HG02970 (cell line): Measurements from ENCODE around the gene ISYNA1.
A peak's percentile ranks its signal among the peaks of the same experiment; 100 is the strongest.
"Not testable (repeated sequence)": the region's sequence is repeated elsewhere in the genome, so short reads cannot be mapped to it uniquely, and the experiment has no call there.

Source experiments
- ATAC-seq: cut with Tn5 transposase; IDR thresholded peaks from one replicate; pipeline ENCODE4 v1.9.1; 2021; ENCODE audit warnings: mild to moderate bottlenecking, moderate library complexity, moderate number of reproducible peaks; ENCODE audit not compliant: unreplicated experiment, low FRiP score

The ISYNA1 gene

GRCh38 chr19:18421371-18421959, 16.5 kb downstream of the ISYNA1 start:
- ATAC-seq = no peak

DNA sequence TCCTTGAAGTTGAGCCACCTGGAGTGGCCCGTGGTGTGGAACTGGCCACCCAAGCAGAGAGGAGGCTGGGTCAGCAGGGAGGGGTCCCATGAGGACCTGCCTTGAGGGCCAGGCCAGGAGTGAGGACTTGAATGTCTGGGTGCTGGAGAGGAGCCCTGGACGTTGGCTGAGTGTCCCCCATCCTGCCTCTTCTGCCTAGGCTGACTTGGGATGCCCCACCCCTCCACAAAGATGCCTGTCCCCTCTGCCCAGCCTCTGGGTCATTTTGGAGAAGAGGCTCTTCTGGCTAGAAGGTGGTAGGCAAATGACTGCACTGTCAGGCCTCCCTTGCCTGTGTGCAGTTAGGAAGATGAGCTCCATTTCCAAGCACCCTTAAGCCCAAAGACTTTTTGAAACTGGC, 17.0 kb downstream of the ISYNA1 start:
- ATAC-seq = no peak

GRCh38 chr19:18419699-18420460, 18.1 kb downstream of the ISYNA1 start:
- no peak for ATAC-seq

DNA sequence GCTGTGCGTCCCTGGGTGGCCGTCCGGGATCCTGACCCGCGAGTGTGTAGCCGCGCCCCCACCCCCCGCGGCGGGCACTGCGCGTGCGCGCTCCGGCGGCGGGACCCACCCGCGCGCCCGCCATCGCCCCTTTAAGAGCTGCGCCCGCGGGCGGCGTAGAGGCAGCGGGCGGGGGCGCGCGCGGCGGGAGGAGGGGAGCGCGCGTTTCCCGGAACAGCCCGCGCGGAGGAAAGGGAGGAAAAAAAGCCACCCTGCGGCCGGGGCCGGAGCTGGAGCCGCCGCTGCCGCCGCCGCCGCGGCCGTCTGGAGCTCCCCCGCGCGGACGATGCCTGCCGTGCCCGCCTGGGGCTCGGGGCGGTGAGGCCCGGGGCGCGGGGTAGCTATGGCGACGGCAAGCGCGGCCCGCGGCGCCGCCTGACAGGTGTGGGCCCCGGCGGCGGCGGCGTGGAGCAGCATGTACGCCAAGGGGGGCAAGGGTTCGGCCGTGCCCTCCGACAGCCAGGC, 18.7 kb downstream of the ISYNA1 start, which contains the start of gene SSBP4:
Gene SSBP4 (plus strand): TSS at position 204 of the 504 bp plus-strand sequence. CDS start 251 bp downstream, at position 455.
- ATAC-seq = no peak

DNA sequence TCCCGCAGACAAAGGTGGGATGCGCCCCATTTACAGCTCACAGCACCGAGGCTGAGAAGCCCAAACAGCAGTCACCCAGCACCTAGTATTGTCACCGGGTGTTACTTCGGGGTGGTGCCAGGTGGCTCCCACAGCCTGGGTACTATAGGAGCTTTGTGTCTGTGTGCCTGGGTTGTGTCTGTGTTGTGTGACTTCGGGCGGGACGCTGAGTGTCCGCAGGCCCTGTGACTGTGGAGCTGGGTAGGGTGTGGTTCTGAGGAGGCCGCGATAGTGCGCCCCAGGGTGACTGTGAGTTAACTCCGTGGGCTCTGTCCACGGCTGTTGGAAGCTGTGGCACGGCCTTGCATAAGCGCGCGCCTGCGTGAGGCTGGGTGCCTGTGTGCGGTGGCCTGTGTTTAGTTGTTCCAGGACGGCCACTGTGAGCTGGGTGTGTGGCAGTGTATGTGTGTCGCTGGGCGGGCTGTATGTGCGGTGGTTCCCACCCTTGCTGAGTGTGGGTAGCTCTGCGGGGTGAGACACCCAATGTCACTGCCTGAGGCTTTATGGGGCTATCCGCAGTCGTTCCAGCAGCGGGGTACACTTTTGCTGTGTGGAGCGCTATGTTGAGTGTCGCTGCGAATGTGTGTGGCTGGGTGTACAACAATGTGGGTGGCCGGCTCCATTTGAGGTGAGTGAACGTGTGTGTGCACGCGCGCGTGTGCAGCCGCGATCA, 19.3 kb downstream of the ISYNA1 start:
- ATAC-seq = no peak

- ATAC-seq = no peak
Measured at GRCh38 chr19:18418029-18418482, 19.9 kb downstream of the ISYNA1 start.

DNA sequence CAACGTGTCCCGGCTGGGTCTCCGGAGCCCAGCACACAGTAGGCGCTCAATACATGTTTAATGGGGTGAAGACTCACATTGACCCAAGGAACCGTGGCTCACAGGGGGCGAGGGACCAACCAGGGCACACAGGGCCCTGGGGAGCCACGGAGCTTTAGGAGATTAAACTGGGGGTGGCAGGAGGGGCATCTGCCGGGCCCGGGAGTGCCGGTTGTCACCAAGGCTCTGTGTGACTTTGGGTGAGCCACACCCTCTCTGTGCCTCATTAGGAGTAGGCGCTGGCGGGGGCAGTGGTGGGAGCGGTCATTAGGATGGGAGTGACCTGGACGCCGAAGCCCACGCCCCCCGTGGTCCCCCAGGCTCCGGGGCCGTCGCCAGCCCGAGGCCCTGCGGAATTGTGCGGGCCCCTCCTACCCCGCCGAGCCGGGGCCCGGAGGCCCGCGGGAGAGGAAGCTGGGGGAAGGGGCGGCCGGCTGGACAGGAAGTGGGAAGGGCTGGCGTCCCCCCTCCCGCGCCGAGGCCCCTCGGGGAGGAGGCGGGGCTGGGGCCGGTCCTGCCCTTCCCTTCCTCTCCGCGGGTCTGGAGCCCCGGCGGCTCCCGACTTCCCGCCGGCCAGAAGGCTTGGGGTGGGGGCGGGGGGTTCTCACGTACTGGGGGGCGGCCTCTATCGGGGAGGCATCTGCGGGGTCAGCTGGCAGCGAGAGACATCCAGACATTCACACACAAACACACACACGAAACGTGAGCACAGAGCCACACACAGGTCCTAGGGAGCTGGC, 20.5 kb downstream of the ISYNA1 start:
- no peak for ATAC-seq

GRCh38 chr19:18416778-18417249, 21.1 kb downstream of the ISYNA1 start:
- no peak for ATAC-seq

- no peak for ATAC-seq
Measured at GRCh38 chr19:18415178-18415867, 22.6 kb downstream of the ISYNA1 start.

DNA sequence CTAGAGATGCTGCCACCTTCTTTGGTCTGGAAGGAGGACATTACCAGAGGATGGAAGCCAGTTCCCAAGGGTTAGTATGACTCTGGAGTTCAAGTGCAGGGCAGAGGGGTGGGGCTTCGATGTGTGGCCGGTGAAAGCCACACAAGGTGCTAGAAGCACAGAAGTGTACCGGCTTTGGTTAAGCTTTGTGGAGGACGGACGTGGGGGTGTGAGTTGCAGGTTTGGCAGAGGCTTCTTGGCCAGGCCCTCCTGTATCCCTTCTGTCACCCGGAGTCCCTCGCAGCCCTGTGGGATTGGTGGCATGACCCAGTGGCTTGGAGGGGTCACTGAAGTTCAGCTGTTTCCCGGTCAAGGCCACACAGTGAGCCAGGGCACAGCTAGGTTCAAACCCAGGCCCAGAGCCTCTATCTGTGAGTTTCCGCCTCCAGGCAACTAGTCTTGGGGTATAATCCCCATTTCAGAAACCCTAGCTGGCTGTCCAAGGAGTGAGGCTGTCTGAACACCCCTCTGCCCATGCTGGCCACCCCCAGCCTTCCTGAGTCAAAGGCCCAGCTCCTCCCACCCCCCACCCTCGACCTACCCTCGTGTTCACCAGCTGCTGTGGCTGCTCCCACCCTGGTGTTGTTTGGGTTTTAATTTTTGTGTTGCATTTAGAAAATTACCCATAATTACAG, 23.3 kb downstream of the ISYNA1 start:
- no peak for ATAC-seq

DNA sequence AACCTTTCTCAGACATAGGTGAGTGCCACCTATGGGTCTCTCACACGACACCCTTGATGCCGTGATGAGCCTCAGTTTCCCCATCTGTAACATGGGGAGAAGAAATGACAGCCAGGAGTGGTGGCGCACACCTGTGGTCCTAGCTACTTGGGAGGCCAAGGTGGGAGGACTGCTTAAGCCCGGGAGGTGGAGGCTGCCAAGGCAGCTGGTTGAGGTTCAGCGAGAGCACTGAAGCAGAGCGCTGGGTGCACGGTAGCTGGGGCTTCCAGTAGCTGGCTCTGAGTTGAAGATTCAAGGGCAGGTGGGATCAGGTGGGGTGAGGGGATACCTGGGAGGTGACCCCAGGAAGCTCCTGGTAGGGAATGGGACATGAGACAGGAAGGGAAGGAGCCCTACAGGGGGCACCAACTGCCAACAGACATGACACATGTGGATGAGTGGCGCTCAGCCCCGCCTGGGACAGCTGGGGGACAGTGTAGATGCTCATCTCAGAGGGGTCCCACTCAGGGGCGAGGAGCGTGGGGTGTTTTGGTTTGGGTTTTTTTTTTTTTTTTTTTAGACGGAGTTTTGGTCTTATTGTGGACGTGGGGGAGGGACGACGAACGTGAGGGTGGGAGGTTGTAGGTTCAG, 25.2 kb downstream of the ISYNA1 start:
- ATAC-seq = no peak

GRCh38 chr19:18408053-18408476, 29.9 kb downstream of the ISYNA1 start:
- ATAC-seq = peak; percentile 64

DNA sequence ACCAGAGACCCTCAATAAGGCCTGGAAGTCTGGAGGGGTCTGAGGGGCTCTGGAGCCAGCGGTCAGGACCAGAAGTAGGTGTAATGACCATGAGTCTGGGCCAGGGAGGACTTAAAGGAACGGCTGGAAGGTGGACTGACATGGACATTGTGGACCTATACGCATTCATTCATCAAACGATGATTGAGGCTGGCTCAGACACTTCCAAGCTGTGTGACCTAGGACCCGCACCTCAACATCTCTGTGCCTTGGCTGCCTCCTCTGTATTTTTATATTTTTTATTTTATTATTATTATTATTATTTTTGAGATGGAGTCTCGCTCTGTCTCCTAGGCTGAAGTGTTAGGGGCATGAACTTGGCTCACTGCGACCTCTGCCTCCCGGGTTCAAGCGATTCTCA, 31.2 kb downstream of the ISYNA1 start:
- ATAC-seq = no peak

DNA sequence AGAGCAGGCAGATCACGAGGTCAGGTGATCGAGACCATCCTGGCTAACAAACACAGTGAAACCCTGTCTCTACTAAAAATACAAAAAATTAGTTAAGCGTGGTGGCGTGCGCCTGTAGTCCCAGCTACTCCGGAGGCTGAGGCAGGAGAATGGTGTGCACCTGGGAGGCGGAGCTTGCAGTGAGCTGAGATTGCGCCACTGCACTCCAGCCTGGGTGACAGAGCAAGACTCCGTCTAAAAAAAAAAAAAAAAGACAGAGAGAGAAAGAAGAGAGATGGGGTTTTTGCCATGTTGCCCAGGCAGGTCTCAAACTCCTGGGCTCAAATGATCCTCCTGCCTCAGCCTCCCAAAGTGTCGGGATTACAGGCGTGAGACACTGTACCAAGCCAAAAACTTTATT, 32.2 kb downstream of the ISYNA1 start:
- not testable (repeated sequence) for ATAC-seq

GRCh38 chr19:18402455-18403248, 35.3 kb downstream of the ISYNA1 start:
- ATAC-seq = not testable (repeated sequence)

- ATAC-seq = no peak
Measured at GRCh38 chr19:18401580-18402112, 36.3 kb downstream of the ISYNA1 start.

GRCh38 chr19:18399008-18399407, 38.9 kb downstream of the ISYNA1 start:
- no peak for ATAC-seq
